SK-N-SH treated with all-trans-retinoic acid at 6 μM for 48 hours (cell line): ENCODE data around the gene ZDHHC19.

ENCODE experiments used
- ZFP30 ChIP-seq: fragments of 450-650 bp; formaldehyde crosslinking; IDR thresholded peaks from 2 replicates; pipeline ENCODE4 v1.5.0; 2022; ENCODE audit warnings: mild to moderate bottlenecking, moderate library complexity
- ZNF70 ChIP-seq: fragments of 450-650 bp; formaldehyde crosslinking; IDR thresholded peaks from 2 replicates; pipeline ENCODE4 v1.5.0; 2020; ENCODE audit warnings: mild to moderate bottlenecking, moderate library complexity
- TF ChIP-seq, protein P1 (sequence below): fragments of 250-450 bp; sonication (Bioruptor Pico); IDR thresholded peaks from 2 replicates; pipeline ENCODE4 v1.5.1; 2021; ENCODE audit warnings: mild to moderate bottlenecking, moderate library complexity

DNA sequence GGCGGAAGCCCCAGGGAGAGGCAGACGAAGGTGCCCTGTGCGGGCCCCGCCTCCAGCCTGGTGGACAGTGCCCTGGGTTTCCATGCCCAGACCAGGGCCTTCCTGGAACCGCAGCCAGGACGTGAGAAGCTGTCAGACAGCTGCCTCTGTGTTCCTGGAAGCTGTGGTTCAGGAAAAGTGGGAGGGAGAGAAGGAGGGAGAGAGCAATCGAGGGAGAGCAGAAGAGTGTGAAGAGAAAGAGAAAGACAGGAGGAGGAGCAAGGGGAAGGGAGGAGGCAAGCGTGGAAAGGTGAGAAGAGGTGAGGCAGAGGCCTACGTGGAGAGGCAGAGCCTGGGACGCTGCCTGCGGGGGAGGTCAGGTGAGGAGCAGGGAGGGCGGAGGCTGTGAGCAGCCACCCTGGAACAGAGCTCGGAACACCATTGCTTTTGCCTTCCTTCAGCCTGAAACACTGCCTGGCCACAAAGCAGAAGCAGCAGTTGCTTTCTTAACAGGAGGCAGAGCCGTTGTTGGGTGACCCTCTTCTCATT, 18.6 kb downstream of the ZDHHC19 start:
- TF ChIP-seq, protein P1, sequence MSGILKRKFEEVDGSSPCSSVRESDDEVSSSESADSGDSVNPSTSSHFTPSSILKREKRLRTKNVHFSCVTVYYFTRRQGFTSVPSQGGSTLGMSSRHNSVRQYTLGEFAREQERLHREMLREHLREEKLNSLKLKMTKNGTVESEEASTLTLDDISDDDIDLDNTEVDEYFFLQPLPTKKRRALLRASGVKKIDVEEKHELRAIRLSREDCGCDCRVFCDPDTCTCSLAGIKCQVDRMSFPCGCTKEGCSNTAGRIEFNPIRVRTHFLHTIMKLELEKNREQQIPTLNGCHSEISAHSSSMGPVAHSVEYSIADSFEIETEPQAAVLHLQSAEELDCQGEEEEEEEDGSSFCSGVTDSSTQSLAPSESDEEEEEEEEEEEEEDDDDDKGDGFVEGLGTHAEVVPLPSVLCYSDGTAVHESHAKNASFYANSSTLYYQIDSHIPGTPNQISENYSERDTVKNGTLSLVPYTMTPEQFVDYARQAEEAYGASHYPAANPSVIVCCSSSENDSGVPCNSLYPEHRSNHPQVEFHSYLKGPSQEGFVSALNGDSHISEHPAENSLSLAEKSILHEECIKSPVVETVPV (CRISPR knock-in tag): no peak
- no peak for TF ChIP-seq ZFP30
- no peak for TF ChIP-seq ZNF70
